Measurements from ENCODE around the gene SLC66A2. TPM values are rescaled to one million over a fixed set of nuclear protein-coding genes. Genes with fewer than 3 reads are reported as not detected.

The SLC66A2 gene
- total and polyA plus RNA-seq, 12 donors = 21.4 to 32.3 (median 25.6) TPM

DNA sequence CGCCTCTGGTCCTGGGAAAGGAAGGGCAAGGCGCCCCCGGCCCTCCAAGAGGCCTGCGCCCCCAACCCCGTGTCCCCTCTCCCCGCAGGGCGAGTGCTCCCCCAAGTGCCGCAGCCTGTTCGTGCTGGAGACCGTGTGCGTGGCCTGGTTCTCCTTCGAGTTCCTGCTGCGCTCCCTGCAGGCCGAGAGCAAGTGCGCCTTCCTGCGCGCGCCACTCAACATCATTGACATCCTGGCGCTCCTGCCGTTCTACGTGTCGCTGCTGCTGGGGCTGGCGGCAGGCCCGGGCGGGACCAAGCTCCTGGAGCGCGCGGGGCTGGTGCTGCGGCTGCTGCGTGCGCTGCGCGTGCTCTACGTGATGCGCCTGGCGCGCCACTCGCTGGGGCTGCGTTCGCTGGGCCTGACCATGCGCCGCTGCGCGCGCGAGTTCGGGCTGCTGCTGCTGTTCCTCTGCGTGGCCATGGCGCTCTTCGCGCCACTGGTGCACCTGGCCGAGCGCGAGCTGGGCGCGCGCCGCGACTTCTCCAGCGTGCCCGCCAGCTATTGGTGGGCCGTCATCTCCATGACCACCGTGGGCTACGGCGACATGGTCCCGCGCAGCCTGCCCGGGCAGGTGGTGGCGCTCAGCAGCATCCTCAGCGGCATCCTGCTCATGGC is 52.4 kb downstream of the SLC66A2 start:
- TF ChIP-seq, protein P1, sequence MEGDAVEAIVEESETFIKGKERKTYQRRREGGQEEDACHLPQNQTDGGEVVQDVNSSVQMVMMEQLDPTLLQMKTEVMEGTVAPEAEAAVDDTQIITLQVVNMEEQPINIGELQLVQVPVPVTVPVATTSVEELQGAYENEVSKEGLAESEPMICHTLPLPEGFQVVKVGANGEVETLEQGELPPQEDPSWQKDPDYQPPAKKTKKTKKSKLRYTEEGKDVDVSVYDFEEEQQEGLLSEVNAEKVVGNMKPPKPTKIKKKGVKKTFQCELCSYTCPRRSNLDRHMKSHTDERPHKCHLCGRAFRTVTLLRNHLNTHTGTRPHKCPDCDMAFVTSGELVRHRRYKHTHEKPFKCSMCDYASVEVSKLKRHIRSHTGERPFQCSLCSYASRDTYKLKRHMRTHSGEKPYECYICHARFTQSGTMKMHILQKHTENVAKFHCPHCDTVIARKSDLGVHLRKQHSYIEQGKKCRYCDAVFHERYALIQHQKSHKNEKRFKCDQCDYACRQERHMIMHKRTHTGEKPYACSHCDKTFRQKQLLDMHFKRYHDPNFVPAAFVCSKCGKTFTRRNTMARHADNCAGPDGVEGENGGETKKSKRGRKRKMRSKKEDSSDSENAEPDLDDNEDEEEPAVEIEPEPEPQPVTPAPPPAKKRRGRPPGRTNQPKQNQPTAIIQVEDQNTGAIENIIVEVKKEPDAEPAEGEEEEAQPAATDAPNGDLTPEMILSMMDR (IDR thresholded peaks at IDR 0.05) = no peak
- Histone ChIP-seq H3K27ac (no peak overlapping the region), H3K4me1 (no peaks in the 10 kb centered on the region), H3K4me3 (no peak overlapping the region), H3K27me3 (no peaks in the 10 kb centered on the region), H3K36me3 (peaks cover 0 to 21% (median 16%) of the 10 kb centered on the region in 9 donors), H3K9me3 (peaks cover 0 to 72% (median 6%) of the 10 kb centered on the region in 11 donors)
- intact Hi-C loops (cut with DNase I) = no loop called here
- WGBS, 2 donors = 70 to 82% methylated on average over 69 to 70 of the region's 70 CpGs
- DNase-seq (no peak), ATAC-seq (peak in 2 of 8 donors; percentile 23 to 28)

- no peak overlapping the region for H3K4me3 ChIP-seq
- intact Hi-C loops (cut with DNase I) = no loop called here
- peaks cover 0 to 82% (median 6%) of the 10 kb centered on the region in 11 donors for H3K9me3 ChIP-seq
- 95 to 96% methylated on average over 15 of the region's 15 CpGs for WGBS, 2 donors
- no peak for ATAC-seq
- H3K27me3 ChIP-seq = no peaks in the 10 kb centered on the region
- TF ChIP-seq, protein P1 (IDR thresholded peaks at IDR 0.05) = no peak
- no peak overlapping the region for H3K27ac ChIP-seq
- no peaks in the 10 kb centered on the region for H3K4me1 ChIP-seq
- H3K36me3 ChIP-seq = peaks cover 0 to 12% (median 6%) of the 10 kb centered on the region in 9 donors
- no peak for DNase-seq
Observed at GRCh38 chr18:79897940-79898625, 53.4 kb downstream of the SLC66A2 start.

DNA sequence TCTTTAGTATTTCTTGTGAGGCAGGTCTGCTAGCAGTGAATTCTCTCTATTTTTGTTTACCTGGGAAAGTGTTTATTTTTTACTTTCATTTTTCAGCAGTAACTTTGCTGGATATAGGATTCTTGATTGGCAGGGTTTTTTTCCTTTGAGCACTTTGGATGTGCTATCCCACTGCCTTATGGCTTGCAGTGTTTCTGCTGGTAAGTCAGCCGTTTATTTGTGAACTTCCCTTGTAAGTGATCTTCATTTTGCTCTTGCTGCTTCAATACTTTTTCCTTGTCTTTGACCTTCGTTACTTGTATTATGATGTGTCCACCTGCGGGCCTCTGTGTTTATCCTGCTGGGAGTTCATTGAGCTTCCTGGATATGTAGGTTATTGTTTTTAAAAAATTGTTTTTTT is 54.7 kb downstream of the SLC66A2 start:
- 81 to 93% methylated on average over 3 of the region's 3 CpGs for WGBS, 2 donors
- H3K27me3 ChIP-seq = no peaks in the 10 kb centered on the region
- H3K9me3 ChIP-seq = peaks cover 0 to 96% (median 6%) of the 10 kb centered on the region in 11 donors

GRCh38 chr18:79890674-79891073 is 60.8 kb downstream of the SLC66A2 start:
- Histone ChIP-seq H3K36me3 (no peaks in the 10 kb centered on the region), H3K27me3 (no peaks in the 10 kb centered on the region), H3K27ac (no peak overlapping the region), H3K9me3 (peaks cover 0 to 86% (median 17%) of the 10 kb centered on the region in 11 donors), H3K4me1 (no peaks in the 10 kb centered on the region), H3K4me3 (no peak overlapping the region)
- TF ChIP-seq, protein P1 (IDR thresholded peaks at IDR 0.05) = no peak
- ATAC-seq (no peak), DNase-seq (no peak)
- WGBS, 2 donors = 84 to 90% methylated on average over 5 of the region's 5 CpGs
- intact Hi-C loops (cut with DNase I) = no loop called here

More for the DNA sequence above, 54.7 kb downstream of the SLC66A2 start:
- no peak overlapping the region for H3K27ac ChIP-seq
- no peaks in the 10 kb centered on the region for H3K4me1 ChIP-seq
- no peak overlapping the region for H3K4me3 ChIP-seq
- H3K36me3 ChIP-seq = no peaks in the 10 kb centered on the region
- intact Hi-C loops (cut with DNase I) = no loop called here
- DNase-seq (no peak), ATAC-seq (no peak)
- TF ChIP-seq, protein P1 (IDR thresholded peaks at IDR 0.05) = no peak
